MV-4-11 (cell line): ENCODE data around the gene VPS25.
"Not testable (repeated sequence)": the region's sequence is repeated elsewhere in the genome, so short reads cannot be mapped to it uniquely, and the experiment has no call there.

ENCODE experiments used
- DNase-seq: peaks from one replicate; lab custom pipeline; 2025; lab: John Stamatoyannopoulos, UW

VPS25 gene

DNA sequence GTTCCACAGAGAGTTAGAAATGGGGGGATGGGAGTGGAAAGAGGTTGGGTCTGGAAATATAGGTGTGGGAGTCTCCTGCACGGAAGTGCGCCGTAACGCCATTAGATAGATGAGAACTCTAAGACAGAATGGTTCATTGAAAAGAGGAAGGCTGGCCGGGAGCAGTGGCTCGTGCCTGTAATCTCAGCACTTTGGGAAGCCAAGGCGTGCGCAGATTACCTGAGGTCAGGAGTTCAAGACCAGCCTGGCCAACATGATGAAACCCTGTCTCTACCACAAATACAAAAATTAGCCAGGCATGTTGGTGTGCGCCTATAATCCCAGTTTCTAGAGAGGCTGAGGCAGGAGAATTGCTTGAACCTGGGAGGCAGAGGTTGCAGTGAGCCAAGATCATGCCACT lies 5.2 kb upstream of the VPS25 start:
- DNase-seq: not testable (repeated sequence)

DNA sequence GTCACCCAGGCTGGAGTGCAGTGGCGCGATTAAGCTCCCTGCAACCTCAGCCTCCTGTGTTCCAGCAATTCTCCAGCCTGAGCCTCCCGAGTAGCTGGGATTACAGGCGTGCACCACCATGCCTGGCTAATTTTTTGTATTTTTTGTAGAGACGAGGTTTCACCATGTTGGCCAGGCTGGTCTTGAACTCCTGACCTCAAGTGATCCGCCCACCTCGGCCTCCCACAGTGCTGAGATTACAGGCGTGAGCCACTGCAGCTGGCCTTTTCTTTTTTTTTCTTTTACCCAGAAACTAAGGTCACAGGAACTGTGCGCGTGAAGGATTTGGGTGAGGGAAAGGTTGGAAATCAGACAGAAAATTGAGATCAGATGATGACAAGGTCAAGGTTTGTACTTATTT lies 3.3 kb upstream of the VPS25 start:
- DNase-seq: not testable (repeated sequence)

DNA sequence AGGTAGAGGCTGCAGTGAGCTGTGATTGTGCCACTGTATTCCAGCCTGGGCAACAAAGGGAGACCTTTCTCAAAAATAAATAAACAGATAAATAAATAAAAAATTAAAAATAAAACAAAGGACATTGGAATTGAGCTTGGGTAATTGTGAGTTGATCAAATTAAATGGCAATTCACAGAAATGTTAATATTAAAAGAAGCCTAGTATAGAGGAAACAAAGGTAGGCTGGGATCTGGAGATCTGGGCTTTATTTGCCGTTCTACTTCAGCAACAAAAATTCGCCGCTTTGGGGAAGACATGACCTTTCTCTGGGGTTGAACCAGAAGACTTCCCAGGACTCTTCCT lies 332 bp upstream of the VPS25 start:
- DNase-seq: no peak

DNA sequence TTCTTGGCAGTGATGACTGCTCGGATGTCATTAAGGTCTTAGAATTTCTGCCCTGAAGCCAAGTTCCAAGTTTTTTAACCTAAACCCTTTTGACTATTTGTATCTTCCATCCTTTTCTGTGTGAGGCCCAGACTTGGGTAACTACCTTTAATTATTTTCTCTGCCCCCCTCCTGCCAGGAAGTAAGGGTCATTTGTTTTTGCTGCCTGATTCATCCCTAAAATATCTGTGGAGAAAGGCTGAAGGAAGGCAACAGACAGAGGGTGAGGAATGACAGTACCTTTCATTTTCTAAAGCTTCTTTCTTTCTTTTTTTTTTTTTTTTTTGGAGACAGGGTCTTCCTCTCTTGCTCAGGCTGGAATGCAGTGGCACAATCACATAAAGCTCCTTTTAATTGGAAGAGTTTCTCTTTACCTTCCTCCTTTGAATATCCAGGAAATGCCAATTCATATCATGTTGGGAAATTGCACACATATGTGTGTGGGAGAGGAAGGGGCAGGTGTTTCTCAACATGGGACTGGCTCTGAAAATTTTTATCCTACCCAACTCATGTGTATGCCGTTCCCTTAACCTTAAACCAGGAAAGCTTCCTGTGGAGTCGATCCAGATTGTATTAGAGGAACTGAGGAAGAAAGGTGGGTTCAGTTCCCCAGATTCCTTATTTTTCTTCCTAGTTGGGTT lies 957 bp downstream of the VPS25 start:
- no peak for DNase-seq

DNA sequence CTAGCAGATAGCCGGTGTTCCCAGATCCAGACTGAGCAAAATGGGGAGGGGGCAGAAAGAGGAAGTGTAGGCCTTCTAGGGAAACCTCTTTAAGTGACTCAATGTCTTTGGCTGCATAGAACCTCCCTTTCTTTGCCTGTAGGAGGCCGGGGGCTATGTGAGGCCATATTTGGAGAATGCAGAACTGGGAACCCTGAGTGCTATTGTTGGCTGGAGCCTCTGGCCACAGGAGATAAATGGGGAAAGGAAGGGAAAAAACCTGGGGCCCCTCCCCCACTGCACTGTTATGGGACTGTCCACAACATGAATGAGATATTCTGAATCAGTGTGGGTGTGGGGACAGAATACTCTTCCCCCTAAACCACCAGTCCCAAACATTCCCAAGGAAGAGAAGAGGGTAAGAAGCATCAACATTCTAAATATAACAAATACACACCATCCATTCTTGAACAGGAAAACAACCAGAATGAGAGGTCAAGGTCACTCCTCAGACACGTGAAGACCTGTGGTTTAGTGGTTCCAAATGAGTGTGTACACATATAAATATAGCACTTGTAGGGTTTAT lies 2.4 kb downstream of the VPS25 start:
- DNase-seq: peak; percentile 96

DNA sequence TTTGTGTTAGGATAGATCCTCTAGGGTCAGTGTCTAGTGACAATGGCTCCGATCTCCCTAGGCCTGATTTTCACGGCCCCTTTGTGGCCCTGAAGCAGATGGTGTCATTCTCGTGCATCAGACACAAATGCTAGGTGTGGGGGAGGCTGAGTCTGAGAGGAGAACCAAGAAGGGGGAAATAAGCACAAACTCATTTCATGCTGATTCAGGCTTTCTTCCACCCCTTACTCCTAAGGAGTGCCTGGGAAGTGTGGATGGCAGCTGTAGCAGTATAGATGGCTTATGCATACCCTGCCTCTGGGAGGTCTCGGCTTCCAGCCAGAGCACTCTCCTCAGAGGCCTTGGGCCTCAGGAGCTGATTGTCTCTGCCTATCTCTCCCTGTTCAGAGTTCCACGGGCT lies 5.3 kb downstream of the VPS25 start:
- no peak for DNase-seq

DNA sequence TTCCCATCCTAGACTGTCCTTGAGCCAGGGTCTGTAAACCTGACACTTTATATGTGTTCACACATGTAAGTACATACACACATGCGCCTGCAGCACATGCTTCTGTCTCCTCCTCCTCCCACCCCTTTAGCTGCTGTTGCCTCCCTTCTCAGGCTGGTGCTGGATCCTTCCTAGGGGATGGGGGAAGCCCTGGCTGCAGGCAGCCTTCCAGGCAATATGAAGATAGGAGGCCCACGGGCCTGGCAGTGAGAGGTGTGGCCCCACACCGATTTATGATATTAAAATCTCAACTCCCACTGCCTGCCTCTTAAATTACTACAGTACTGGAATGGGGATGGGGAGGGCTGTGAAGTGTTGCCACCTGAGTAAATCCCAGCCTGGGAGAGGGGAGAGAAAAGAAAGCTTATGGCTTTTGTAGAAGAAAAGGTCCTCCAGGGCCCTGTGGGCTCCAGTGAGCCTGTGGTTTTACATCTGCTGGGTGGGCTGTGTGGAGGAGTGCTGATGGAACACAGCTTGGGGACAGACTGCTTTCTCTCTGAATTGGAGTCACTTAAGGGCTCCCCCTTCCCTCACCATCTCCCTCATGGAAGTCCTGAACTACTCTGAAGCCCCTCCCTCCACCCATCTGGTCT lies 6.2 kb downstream of the VPS25 start:
- DNase-seq: no peak

DNA sequence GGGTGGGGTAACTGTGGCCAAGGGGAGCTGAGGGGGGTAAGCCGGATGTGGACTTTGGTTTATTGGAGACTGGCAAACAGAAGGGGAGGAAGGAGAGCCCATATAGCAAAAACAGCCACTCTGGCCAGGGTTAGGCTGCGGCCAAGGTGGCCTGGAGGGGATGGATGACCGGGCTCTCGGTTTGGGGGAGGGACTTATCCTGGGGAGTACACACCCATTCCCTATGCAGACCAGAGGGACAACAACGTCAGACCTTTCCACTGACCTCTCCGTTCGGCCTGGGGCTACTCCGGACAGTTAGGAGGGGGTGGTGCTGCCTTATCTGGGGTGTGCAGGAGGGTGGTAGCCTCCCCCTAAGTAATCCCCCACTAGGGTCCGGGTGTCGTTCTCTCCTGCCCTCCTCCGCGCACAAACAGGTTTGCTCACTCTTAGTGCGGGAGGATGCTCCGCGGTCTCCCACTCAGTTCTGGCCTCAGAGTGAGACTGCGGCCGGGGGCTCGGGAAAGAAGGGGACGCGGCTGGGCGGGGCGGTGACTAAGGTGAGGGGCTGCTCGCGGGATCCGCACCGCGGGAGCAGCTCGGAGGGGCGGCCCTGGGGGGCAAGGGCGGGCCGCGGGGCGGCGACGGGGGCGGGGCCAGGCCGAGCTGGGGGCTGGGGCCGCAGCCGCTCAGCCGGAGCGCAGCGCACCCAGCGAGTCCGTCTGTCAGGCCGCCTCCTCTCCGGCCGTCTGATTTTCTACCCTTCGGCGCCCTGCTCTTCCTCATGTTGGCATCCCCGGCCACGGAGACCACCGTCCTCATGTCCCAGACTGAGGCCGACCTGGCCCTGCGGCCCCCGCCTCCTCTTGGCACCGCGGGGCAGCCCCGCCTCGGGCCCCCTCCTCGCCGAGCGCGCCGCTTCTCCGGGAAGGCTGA lies 6.9 kb downstream of the VPS25 start, which contains the start of gene WNK4:
TSS of gene WNK4 (plus strand) at position 675 of the 915 bp plus-strand sequence. CDS start at position 764, 89 bp downstream.
- no peak for DNase-seq

DNA sequence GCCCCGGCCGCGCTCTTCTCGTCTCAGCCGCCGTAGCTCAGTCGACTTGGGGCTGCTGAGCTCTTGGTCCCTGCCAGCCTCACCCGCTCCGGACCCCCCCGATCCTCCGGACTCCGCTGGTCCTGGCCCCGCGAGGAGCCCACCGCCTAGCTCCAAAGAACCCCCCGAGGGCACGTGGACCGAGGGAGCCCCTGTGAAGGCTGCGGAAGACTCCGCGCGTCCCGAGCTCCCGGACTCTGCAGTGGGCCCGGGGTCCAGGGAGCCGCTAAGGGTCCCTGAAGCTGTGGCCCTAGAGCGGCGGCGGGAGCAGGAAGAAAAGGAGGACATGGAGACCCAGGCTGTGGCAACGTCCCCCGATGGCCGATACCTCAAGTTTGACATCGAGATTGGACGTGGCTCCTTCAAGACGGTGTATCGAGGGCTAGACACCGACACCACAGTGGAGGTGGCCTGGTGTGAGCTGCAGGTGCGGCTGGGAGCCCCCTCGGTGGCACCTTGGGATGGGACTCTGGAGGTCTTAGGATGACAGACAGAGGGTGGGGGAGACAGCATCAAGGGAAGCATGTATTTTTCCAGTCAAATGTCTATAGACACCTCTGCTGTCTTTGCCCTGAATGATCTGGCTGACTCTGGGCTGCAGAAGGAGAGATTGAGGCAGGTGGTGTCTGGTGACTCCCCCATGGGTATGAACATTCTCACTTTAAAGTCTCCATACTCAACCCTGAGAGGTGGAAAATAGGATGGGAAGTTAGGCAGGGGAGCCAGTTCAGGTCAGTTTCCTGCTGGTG lies 7.8 kb downstream of the VPS25 start:
- no peak for DNase-seq

DNA sequence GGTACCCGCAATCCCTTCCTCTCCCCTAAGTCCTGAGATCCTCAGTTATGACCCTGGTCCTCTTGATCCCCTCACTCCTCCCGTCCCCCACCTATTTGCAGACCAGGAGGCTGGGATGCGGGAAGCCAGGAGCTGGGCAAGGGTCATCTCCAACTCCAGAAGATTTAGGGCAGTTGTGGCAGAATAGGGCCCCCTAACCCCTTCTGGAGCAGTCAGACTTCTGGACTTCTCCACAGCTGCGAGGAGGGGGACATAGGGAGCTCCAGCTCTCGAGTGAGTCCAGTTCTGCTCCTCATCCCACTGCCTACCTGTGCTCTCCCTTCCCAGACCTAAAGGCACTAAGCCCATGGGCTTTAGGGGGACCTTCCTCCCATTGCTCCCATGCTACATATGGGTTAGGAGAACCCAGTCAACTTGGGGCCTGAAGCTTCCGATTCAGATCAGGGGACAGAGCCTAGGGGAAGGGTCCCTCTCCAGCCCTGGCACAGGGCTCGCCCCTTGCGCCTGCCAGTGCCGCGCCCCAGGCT lies 8.5 kb downstream of the VPS25 start:
- DNase-seq: no peak

DNA sequence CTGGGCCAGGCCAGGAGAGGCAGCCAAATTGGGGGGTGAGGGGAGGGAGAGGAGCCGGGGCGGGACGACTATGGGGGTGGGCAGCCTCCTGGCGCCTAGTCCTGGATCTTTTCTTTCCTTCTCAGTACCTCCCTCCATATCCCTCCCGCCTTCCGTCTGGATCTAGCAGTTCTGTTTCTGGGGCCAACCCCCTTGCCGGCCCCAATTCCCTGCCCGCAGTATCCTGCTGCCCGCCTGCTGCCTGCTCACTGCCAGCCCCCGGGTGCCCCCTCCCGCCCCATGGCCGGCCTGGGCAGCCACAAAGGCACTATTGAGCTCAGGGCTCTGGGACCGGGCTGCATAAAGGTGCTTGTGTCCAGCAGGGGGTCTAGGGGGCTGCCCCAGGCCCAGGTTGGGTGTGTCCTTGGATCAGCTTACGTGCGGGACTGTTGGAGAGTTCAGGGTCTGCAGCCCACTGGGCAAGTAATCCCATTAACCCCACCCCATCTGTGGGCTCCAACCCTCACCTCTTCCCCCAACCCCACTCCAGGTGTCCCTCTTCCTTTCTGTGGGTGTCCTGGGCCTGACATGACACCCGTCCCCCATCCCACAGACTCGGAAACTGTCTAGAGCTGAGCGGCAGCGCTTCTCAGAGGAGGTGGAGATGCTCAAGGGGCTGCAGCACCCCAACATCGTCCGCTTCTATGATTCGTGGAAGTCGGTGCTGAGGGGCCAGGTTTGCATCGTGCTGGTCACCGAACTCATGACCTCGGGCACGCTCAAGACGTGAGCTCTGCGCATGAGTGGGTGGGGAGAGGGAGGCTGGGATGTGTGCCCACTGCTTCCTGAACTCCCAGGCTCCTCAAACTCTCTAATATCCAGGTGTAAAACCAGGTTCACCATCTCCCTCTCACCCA lies 9.2 kb downstream of the VPS25 start:
- DNase-seq: no peak

DNA sequence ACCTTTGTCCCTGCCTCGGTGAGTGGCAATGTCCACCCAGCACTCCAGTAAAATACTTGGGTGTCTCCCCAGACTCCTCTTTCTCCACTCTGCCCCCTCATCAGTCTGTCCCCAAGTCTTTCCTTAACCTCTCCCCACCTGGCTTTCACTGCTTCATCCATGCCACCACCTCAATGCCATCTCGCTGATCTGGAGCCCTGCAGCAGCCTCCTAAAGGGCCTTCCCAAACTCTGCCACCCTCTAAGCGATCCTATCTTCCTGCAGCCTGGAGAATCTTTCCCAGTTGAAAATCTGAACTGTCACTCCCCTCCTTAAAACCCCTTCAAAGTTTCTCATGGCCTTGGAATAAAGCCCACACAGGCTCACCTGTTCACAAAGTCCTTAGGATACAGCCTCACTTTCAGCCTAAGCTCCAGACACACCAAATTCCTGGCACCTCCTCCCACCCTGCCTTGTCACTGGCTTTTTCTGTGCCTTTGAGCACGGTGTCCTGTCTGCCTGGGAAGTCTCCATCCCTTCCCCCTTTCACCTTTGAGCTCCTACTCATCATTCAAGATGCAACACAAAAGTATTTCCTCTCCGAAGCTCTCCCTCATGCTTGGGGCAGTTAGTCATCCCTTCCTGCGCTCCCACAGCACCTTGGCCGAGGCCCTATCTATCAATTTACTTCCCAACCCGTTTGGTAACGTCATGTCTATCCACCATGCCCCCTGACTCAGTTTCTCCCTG lies 10.0 kb downstream of the VPS25 start:
- DNase-seq: no peak

DNA sequence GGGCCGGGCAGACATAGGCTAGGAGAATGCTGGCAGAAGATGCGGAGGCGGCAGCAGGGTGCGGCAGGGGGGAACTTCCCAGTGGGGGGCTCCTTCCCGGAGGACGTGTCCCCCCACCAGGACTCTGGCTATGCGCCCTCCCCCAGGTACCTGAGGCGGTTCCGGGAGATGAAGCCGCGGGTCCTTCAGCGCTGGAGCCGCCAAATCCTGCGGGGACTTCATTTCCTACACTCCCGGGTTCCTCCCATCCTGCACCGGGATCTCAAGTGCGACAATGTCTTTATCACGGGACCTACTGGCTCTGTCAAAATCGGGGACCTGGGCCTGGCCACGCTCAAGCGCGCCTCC lies 10.5 kb downstream of the VPS25 start:
- DNase-seq: no peak

DNA sequence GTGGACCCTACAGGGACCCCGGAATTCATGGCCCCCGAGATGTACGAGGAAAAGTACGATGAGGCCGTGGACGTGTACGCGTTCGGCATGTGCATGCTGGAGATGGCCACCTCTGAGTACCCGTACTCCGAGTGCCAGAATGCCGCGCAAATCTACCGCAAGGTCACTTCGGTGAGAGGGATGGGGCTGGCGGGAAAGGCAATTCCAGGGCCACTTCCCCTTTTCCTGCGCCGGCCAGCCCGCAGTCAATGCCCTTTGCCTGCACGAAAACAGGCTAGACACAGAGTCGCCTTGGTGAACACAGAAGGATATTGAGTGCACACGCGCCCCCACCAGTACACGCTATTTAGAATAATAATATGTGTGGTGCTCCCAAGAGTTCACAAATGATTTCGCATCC lies 11.2 kb downstream of the VPS25 start:
- DNase-seq: peak; percentile 50

DNA sequence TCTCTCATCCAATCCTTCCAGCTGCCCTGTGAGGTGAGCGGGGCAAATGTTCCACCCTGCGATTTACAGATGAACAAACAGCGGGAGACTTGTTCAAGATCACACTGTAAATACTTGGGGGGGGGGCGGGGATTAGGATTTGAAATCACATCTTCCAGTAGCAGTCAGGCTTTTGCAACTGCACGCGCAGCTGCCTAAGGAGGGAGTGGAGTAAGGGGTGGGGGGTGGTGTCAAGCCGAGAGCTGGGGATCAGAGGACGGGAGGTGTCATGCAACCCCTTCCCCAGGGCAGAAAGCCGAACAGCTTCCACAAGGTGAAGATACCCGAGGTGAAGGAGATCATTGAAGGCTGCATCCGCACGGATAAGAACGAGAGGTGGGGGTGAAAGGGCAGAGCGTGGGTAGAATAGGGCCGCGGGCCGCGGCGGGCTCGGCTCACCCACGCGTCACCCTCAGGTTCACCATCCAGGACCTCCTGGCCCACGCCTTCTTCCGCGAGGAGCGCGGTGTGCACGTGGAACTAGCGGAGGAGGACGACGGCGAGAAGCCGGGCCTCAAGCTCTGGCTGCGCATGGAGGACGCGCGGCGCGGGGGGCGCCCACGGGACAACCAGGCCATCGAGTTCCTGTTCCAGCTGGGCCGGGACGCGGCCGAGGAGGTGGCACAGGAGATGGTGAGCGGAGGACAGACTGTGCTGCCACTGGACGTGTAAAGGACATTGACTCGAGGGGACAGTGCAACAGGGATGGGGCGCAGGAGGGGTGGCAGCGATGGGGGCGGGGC lies 11.8 kb downstream of the VPS25 start:
- no peak for DNase-seq

DNA sequence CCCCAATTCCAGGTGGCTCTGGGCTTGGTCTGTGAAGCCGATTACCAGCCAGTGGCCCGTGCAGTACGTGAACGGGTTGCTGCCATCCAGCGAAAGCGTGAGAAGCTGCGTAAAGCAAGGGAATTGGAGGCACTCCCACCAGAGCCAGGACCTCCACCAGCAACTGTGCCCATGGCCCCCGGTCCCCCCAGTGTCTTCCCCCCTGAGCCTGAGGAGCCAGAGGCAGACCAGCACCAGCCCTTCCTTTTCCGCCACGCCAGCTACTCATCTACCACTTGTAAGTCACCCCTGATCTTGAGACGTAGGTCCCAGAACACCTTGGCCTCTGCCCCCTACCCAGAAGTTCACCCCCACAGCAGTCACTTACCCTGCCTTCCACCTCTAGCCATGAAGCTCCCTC lies 14.0 kb downstream of the VPS25 start:
- no peak for DNase-seq

DNA sequence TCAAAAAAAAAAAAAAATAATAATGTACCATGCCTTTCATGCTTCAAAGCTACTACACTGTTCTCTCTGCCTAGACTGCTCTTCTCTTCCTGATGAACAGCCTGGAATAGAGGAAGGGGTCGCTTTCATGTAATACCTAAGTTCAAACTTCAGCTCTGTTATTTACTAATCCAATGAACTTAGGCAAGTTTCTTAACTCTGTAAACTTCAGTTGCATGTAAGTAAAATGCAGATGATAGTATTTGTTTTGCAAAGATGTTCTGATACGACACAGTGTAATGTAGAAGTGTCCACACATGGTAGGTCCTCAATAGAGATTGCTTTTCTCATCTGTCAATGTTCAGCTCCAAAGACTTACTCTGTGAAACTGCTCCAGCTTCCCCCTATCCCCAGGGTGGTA lies 18.7 kb downstream of the VPS25 start:
- no peak for DNase-seq

DNA sequence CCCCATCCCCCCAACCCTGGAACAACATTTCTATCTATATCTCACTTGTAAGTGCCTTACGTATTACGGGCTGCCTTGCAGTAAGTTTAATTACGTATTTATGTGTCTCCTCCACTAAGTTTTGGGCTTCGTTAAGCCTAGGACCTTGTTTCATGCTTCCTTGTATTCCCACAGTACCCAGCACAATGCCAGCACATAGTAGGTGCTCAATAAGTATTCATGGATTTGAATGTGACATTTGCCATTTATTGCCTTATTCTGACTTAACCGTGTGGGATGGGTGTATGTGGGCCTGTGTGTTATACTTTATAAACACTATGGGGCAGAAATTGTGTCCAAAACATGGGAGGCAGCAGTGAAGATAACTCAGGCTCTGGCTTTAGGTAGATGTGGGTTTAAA lies 19.3 kb downstream of the VPS25 start:
- no peak for DNase-seq

DNA sequence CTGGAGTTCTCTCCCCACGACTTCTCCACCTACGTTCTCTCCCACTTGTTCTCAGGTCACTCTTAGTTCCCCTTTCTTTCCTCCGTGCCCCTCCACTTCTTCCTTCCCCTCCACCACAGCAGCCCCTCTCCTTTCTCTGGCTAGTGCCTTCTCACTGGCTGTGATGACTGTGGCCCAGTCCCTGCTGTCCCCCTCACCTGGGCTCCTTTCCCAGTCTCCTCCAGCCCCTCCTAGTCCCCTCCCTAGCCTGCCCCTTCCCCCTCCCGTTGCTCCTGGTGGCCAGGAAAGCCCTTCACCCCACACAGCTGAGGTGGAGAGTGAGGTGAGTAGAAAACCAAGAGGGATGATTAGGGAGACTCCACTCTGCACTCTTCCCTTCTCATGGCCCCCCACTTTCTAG lies 21.8 kb downstream of the VPS25 start:
- no peak for DNase-seq
